GM20000 (cell line): ENCODE results near the gene SPAG16.

Experiments used
- DNase-seq: peaks from one replicate; pipeline ENCODE4 v3.0.0; 2012; ENCODE audit warnings: low spot score
- TF ChIP-seq, protein P1 (sequence below): IDR thresholded peaks from 2 replicates; pipeline ENCODE4 v1.5.1; 2012; ENCODE audit warnings: mild to moderate bottlenecking, control low read depth; ENCODE audit errors: extremely low read depth, missing control alignments

SPAG16 gene

DNA sequence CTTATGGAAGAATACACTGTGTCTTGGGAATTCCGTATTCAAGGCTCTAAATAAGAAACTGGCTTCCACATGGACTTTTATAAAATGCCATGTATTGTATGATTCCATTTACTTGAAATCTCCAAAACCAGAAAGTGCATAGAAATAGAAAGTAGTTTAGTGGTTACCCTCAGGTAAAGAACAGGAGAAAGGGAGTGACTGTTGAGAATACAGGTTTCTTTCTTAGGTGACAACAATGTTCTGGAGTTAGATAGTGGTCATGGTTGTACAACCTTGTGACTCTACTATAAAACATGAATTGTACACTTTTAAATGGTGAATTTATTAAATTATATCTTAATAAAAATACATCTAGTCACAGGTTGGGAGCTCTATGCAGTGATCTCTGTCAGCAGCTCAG, 481.8 kb downstream of the SPAG16 start:
- no peak for DNase-seq
- TF ChIP-seq, protein P1, sequence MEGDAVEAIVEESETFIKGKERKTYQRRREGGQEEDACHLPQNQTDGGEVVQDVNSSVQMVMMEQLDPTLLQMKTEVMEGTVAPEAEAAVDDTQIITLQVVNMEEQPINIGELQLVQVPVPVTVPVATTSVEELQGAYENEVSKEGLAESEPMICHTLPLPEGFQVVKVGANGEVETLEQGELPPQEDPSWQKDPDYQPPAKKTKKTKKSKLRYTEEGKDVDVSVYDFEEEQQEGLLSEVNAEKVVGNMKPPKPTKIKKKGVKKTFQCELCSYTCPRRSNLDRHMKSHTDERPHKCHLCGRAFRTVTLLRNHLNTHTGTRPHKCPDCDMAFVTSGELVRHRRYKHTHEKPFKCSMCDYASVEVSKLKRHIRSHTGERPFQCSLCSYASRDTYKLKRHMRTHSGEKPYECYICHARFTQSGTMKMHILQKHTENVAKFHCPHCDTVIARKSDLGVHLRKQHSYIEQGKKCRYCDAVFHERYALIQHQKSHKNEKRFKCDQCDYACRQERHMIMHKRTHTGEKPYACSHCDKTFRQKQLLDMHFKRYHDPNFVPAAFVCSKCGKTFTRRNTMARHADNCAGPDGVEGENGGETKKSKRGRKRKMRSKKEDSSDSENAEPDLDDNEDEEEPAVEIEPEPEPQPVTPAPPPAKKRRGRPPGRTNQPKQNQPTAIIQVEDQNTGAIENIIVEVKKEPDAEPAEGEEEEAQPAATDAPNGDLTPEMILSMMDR, result no peak

DNA sequence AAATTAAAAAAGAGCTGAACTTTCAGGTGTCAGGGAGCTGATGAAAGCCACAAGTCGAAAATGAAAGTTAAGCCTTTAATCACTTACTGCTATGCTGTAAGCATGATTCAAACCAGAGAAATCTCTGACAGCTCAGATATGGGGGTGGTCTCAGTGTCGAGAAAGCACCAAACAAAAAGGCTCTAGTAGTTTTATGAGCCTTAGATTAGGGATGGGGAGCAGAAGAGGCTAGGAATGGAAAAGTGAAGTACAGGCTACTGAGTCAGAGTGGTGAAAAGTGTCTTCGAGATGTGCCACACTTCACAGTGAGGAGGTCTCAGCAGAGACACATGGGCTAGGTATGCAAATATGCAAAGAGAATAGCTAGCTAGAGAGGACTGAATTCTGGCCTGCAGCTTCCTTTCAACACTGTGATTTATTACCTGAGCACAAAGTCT, 482.2 kb downstream of the SPAG16 start:
- DNase-seq, result peak; percentile 59
- TF ChIP-seq, protein P1, result no peak

DNA sequence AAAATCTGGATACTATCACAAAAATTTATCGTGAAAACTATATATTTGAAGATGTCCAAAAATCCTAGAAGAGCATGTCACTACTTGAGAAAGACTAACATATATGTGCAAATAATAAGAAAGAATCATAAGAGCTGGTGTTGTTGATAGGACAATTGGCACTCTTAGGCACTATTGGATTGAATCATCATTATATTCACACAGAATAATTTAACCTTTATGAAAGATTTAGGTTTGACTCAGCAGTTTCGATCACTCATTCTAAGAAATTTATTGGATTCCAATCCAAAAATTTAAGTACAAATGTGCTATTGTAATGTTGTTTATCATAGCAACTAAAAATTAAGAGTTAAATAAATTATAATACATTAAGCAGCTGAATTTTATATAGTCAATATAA, 503.6 kb downstream of the SPAG16 start:
- no peak for DNase-seq
- TF ChIP-seq, protein P1, result no peak

DNA sequence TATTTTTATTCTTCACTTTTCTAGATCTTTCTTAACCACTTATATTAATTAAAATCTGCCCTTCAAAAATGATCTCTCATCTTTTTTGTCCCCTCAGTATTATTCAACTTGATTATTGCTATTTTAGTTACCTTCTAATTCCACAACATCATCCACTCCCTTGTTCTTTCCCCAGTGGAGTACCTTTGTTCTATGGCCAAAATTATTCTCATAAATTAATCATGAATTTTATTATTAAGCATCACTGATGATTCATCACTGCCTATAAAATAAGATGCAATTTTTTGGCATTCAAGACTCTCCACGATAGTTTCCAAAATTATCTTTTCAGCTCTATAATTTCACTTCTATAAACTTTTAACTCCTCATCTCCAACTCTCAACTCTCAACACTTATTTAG, 505.7 kb downstream of the SPAG16 start:
- TF ChIP-seq, protein P1, result no peak
- no peak for DNase-seq

DNA sequence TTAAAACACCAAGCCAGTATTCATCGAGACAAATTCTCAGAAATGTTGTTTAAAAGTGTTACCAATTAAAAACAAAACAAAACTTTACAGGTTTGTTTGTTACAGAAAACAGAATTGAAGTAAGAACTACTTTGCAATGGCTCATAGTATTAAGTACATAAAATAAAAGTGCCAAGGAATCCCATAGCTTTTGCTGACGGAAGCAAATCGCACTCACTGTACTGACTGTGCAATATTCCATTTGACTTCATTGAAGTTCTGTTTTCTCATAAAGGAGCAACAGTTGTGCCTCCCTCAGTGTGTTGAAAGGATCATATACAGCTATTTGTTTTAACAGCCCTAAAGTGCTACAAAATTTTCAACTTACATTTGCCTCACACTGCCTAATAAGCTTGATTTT, 507.8 kb downstream of the SPAG16 start:
- no peak for DNase-seq
- TF ChIP-seq, protein P1, result no peak

DNA sequence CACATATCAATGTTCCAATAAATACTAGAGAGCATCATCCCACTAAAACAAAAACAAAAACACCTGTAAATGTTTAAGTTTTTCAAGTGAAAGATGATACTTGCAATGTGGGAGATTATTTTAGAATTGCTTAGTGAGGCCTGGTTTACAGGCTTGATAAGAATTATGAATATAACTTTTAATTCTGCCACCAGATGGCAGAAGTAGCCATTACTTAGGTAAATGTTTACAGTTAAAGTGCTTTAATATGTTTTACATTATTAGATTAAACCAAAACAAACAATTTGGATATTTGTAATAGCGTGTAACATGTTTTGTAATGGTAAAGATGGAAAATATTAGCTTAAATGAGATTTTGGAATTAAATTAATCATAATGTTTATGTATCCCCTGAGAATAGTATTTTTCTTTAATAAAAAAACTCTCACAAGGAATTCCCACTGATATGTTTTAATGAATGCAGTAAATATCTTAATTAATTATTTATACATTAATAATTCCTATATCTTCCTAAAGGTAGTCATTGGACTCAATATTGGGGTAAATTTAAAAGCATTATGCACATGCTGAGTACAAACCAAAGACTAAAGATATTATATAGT, 522.0 kb downstream of the SPAG16 start:
- DNase-seq, result no peak
- TF ChIP-seq, protein P1, result no peak

DNA sequence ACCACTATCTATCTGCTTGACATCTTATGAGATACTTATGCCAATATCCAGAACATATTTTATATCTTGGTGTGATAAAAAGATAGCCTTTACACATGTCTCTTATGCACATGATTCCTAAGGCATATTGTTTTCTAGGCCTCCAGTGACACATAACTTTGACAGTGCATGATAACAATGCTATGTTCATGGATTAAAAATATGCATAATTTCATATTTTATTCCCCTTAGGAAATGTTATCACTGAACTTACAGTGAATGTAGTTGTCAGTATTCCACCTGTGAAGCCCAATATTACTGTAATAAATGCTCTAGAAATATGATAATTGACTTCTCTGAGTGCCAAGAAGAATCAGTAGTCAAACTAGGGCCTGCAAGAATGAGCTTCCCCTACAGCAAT, 532.3 kb downstream of the SPAG16 start:
- TF ChIP-seq, protein P1, result no peak
- no peak for DNase-seq
